D721Med (cell line): ENCODE data around the gene HDHD5.
A peak's percentile ranks its signal among the peaks of the same experiment; 100 is the strongest.

Experiments used
- DNase-seq: peaks from one replicate; pipeline ENCODE4 v3.0.0; 2011; ENCODE audit warnings: low spot score; ENCODE audit not compliant: insufficient read length
- FAIRE-seq: peaks from 2 replicates; lab custom pipeline; 2011; peaks lifted over from hg19 to GRCh38; lab: Jason Lieb, UNC
- CTCF ChIP-seq: IDR thresholded peaks from 2 replicates; pipeline ENCODE4 v1.5.1; 2012; ENCODE audit warnings: mild to moderate bottlenecking, control low read depth; ENCODE audit not compliant: insufficient read depth; ENCODE audit errors: missing control alignments

The HDHD5 gene

GRCh38 chr22:17135153-17135760 lies 23.8 kb downstream of the HDHD5 start:
- TF ChIP-seq CTCF: no peak
- DNase-seq (no peak), FAIRE-seq (no peak)

- DNase-seq: no peak
- TF ChIP-seq CTCF: no peak
- no peak for FAIRE-seq
Observed at GRCh38 chr22:17133137-17133536, 25.9 kb downstream of the HDHD5 start.

GRCh38 chr22:17132112-17132511 lies 27.0 kb downstream of the HDHD5 start:
- FAIRE-seq: no peak

GRCh38 chr22:17131686-17132085 lies 27.4 kb downstream of the HDHD5 start:
- FAIRE-seq: no peak
- no peak for TF ChIP-seq CTCF
- no peak for DNase-seq

More at GRCh38 chr22:17132112-17132511, 27.0 kb downstream of the HDHD5 start:
- no peak for TF ChIP-seq CTCF
- DNase-seq: no peak

GRCh38 chr22:17130199-17130598 lies 28.9 kb downstream of the HDHD5 start:
- FAIRE-seq (no peak), DNase-seq (no peak)
- TF ChIP-seq CTCF: no peak

GRCh38 chr22:17121233-17122195 lies 37.6 kb downstream of the HDHD5 start, which contains the start of gene TMEM121B:
TMEM121B (minus strand) TSS chr22:17121360; CDS start chr22:17121127, 233 bp downstream.
- no peak for TF ChIP-seq CTCF

More at GRCh38 chr22:17121233-17122195, 37.6 kb downstream of the HDHD5 start, which contains the start of gene TMEM121B:
- FAIRE-seq: no peak
- peak; percentile 84 for DNase-seq
